BLaER1 treated with 17β-estradiol and CSF1 and Interleukin-3, amounts not matched to agents 10 nM and 100 nM (cell line): ENCODE data around the gene AK8.
"Not testable (repeated sequence)": the region's sequence is repeated elsewhere in the genome, so short reads cannot be mapped to it uniquely, and the experiment has no call there.

Experiments
- H3K27ac ChIP-seq, 11 experiments: shearing (Covaris generic); formaldehyde crosslinking; 2 replicates each; pipeline ENCODE4 v1.8.1; 2022
- H3K27me3 ChIP-seq, 11 experiments: shearing (Covaris generic); formaldehyde crosslinking; 2 replicates each; pipeline ENCODE4 v1.8.1; 2022
- H3K36me3 ChIP-seq, 11 experiments: shearing (Covaris generic); formaldehyde crosslinking; 2 replicates each; pipeline ENCODE4 v1.8.1; 2022
- H3K4me1 ChIP-seq, 10 experiments: shearing (Covaris generic); formaldehyde crosslinking; 2 replicates each; pipeline ENCODE4 v1.8.1; 2022
- H3K4me2 ChIP-seq, 11 experiments: shearing (Covaris generic); formaldehyde crosslinking; 2 replicates each; pipeline ENCODE4 v1.8.1; 2022
- H3K4me3 ChIP-seq, 10 experiments: shearing (Covaris generic); formaldehyde crosslinking; 2 replicates each; pipeline ENCODE4 v1.8.1; 2022
- H3K9ac ChIP-seq, 11 experiments: shearing (Covaris generic); formaldehyde crosslinking; 2 replicates each; pipeline ENCODE4 v1.8.1; 2022
- H3K9me3 ChIP-seq, 11 experiments: shearing (Covaris generic); formaldehyde crosslinking; replicated peaks in 1 of 11; 2 replicates each; pipeline ENCODE4 v1.8.1; 2022
- H4K20me1 ChIP-seq, 11 experiments: shearing (Covaris generic); formaldehyde crosslinking; 2 replicates each; pipeline ENCODE4 v1.8.1; 2022
- Cebpa-rat ChIP-seq, 11 experiments: shearing (Covaris generic); IDR thresholded peaks; 2 replicates each; pipeline ENCODE4 v1.8.1; 2022

The AK8 gene

DNA sequence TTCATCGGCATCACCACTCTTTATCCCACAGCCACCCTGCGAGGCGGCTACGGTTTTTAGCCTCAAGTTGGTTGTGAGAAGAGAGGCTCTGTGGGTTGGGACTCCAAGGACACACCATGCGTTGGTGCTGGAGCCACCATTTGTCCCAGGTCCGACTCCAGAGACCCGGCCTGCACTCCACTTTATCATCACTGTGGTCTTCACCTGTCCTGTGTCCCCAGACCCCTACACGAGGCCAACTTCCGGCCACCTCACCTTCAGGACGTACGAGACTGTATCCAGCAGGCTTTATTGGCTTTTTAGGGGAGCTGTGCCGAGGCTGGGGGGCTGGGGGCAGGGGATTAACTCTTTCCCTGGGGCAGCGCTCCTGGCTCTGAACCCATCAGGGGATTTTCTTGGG lies 152.8 kb downstream of the AK8 start:
- Histone ChIP-seq H4K20me1 (no peaks in the 10 kb centered on the region; a peak in 1 of 22 replicates), H3K27ac (no peak overlapping the region), H3K27me3 (no peaks in the 10 kb centered on the region), H3K4me3 (no peak overlapping the region), H3K9me3 (no peaks in the 10 kb centered on the region), H3K4me2 (no peak overlapping the region), H3K9ac (no peak overlapping the region), H3K36me3 (no peaks in the 10 kb centered on the region), H3K4me1 (peaks cover 0 to 21% (median 14%) of the 10 kb centered on the region in 10 experiments; a peak in 14 of 20 replicates)
- no peak for TF ChIP-seq Cebpa-rat (IDR thresholded peaks at IDR 0.05)

DNA sequence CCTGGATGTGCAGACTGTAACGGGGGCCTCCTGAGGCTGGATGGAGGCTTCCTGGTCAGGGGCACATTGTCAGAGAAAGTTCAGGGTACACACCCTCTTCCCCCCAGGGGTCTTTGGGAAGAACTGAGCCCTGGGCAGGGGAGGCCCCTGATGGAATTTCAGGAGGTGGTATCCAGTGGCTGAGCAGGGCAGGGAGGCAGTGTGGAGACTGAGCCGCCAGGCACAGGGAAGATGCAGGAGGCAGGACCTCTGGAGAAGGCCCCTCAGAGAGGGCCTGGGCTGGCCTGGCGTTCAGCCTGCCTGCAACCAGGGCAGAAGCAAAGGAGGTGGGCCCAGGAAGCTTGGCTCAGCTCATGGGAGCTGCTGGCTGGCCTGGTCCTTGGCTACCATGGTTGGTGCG lies 154.3 kb downstream of the AK8 start:
- Histone ChIP-seq H3K4me3 (no peak overlapping the region), H4K20me1 (no peaks in the 10 kb centered on the region; a peak in 1 of 22 replicates), H3K9me3 (no peaks in the 10 kb centered on the region), H3K27ac (no peak overlapping the region), H3K27me3 (no peaks in the 10 kb centered on the region), H3K9ac (no peak overlapping the region), H3K4me1 (peaks cover 0 to 8% (median 7%) of the 10 kb centered on the region in 10 experiments; a peak in 8 of 20 replicates), H3K4me2 (no peak overlapping the region), H3K36me3 (no peaks in the 10 kb centered on the region)
- no peak for TF ChIP-seq Cebpa-rat (IDR thresholded peaks at IDR 0.05)

DNA sequence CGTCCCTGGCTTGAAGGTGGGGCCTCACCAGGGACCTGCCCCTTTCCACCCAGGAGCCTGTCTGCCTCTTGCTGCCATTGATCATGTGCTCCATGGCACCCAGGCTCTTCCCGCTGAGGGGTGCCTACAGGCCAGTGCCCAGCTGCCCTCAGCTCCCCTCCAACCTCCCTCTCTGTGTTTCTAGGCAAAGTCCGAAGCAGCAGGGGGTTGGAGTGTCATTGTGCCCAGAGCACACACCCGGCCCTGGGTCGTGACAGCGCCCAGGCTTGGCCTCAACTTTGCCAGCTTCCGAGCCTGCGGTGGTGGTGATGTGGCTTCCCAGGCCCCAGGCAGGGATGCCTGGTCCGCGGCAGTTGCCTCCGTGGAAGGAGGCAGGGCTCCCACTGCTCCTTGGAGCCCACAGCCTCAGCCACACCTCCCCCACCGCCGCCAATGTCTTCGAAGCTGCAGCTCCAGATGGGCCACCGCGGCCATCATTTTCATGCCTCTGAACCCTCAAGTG lies 155.5 kb downstream of the AK8 start:
- no peak for TF ChIP-seq Cebpa-rat (IDR thresholded peaks at IDR 0.05)
- no peaks in the 10 kb centered on the region for H3K36me3 ChIP-seq
- peaks cover 0 to 3% (median 0%) of the 10 kb centered on the region in 10 experiments; a peak in 1 of 20 replicates for H3K4me1 ChIP-seq
- no peaks in the 10 kb centered on the region for H3K9me3 ChIP-seq
- no peak overlapping the region for H3K27ac ChIP-seq
- H3K4me3 ChIP-seq = no peak overlapping the region
- no peak overlapping the region for H3K9ac ChIP-seq
- no peaks in the 10 kb centered on the region; a peak in 1 of 22 replicates for H3K27me3 ChIP-seq
- H3K4me2 ChIP-seq = no peak overlapping the region
- no peaks in the 10 kb centered on the region for H4K20me1 ChIP-seq

DNA sequence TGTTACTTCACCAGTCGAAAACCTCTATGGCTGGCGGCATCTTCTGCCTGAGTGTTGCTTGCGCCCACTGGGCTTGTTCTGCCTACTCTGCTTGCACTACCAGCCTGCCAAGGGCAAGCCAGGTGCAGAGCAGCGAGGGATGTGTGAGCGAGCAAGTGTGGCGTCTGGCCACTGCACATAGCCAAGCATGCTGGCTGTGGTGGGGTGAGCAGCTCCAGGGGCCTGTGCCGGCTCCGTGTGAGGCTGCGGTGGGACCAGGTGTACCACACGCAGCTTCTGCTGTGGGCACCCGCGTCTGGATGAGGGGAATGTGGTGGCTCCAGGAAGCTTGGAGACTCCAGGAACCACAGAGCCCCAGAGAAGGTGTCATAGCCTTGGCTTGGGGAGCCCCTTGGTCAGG lies 156.4 kb downstream of the AK8 start:
- H3K4me2 ChIP-seq = no peak overlapping the region
- no peaks in the 10 kb centered on the region for H3K9me3 ChIP-seq
- no peak overlapping the region for H3K27ac ChIP-seq
- H4K20me1 ChIP-seq = no peaks in the 10 kb centered on the region
- peaks cover 0 to 3% (median 0%) of the 10 kb centered on the region in 10 experiments; a peak in 1 of 20 replicates for H3K4me1 ChIP-seq
- TF ChIP-seq Cebpa-rat (IDR thresholded peaks at IDR 0.05) = no peak
- no peak overlapping the region for H3K4me3 ChIP-seq
- H3K9ac ChIP-seq = no peak overlapping the region
- no peaks in the 10 kb centered on the region for H3K36me3 ChIP-seq
- H3K27me3 ChIP-seq = no peaks in the 10 kb centered on the region; a peak in 1 of 22 replicates

DNA sequence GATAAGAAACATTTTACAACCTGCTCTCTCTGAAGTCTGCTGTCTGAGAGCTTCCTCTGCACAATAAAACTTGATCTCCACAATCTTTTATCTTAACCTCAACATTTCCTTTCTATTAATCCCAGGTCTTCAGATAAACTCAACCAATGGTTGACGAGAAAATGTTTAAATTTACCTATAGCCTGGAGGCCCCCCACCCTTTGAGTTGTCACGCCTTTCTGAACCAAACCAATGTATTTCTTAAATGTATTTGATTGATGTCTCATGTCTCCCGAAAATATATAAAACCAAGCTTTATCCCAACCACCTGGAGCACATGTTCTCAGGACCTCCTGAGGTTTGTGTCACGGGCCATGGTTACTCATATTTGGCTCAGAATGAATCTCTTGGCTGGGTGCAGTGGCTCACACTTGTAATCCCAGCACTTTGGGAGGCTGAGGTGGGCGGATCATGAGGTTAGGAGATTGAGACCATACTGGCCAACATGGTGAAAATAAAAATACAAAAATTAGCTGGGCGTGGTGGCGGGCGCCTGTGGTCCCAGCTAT lies 159.6 kb downstream of the AK8 start:
- not testable (repeated sequence) for H3K4me2 ChIP-seq, H4K20me1 ChIP-seq, H3K4me1 ChIP-seq, H3K9me3 ChIP-seq, H3K27ac ChIP-seq, H3K27me3 ChIP-seq, H3K4me3 ChIP-seq, H3K36me3 ChIP-seq, H3K9ac ChIP-seq

DNA sequence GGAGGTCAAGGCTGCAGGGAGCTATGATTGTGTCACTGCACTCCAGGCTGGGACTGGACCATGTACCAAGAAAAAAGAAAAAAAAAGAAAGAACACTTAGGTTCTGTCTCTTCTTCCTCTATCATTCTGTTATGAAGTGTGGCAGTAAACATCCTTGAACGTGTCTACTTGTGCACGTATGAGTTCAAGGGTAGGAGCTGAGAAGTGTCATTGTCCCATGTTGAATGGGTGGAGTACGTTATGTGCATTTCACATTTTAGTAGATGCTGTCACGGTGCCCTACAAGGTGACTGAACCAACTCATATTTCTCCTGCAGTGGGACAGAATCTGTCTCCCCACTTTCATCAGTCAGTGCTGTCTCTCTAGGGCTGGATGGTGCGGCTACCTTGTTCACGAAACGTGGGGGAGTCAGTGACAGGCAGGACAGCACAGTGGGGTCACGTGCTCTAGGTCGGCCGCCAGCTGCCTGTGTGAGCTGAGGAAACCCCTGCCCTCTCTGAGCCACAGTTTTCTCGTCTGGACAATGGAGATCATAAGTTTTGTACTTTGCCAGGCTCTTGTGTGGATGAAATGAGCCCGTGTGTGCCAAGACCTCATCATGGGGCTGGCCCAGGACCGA lies 160.6 kb downstream of the AK8 start:
- no peak overlapping the region for H3K9ac ChIP-seq
- no peaks in the 10 kb centered on the region; a peak in 1 of 22 replicates for H3K27me3 ChIP-seq
- H3K4me3 ChIP-seq = no peak overlapping the region
- H3K9me3 ChIP-seq = no peaks in the 10 kb centered on the region
- no peak for TF ChIP-seq Cebpa-rat (IDR thresholded peaks at IDR 0.05)
- H3K4me1 ChIP-seq = peaks cover 0 to 3% (median 0%) of the 10 kb centered on the region in 10 experiments; a peak in 1 of 20 replicates
- H4K20me1 ChIP-seq = no peaks in the 10 kb centered on the region
- H3K36me3 ChIP-seq = no peaks in the 10 kb centered on the region
- no peak overlapping the region for H3K4me2 ChIP-seq
- no peak overlapping the region for H3K27ac ChIP-seq

DNA sequence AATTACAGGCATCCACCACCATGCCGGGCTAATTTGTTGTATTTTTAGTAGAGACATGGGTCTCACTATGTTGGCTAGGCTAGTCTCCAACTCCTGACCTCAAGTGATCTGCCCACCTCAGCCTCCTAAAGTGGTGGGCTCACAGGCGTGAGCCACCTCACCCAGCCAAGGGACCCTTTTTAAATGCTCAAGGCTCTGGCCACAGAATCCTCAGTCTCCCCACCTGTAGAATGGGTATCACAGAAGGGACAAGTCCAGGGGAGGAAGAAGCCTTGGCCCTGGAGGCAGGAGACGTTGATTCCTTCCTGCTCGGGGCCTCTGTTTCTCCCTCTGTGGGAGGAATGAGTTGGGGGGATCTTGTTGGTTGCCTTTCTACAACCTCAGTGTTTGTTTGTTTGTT lies 162.1 kb downstream of the AK8 start:
- no peaks in the 10 kb centered on the region for H4K20me1 ChIP-seq
- no peak overlapping the region for H3K9ac ChIP-seq
- peaks cover 0 to 3% (median 0%) of the 10 kb centered on the region in 10 experiments; a peak in 1 of 20 replicates for H3K4me1 ChIP-seq
- H3K27ac ChIP-seq = no peak overlapping the region
- no peaks in the 10 kb centered on the region; a peak in 1 of 22 replicates for H3K27me3 ChIP-seq
- H3K9me3 ChIP-seq = no peaks in the 10 kb centered on the region
- H3K4me3 ChIP-seq = no peak overlapping the region
- no peak overlapping the region for H3K4me2 ChIP-seq
- no peak for TF ChIP-seq Cebpa-rat (IDR thresholded peaks at IDR 0.05)
- no peaks in the 10 kb centered on the region for H3K36me3 ChIP-seq

DNA sequence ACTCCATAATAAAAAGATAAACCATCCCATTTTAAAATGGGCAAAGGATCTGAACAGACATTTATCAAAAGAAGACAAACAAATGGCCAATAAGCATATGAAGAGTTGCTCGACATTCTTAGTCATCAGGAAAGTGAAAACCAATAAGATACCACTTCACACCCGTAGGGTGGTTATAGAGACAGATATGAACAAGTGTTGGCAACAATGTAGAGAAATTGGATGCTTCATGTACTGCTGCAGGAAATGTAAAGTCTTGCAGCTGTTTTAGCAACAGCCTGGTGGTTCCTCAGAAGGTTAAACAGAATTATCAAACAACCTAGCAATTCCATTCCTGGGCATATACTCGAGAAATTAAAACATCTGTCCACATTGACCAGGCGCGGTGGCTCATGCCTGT lies 165.3 kb downstream of the AK8 start:
- no peak for TF ChIP-seq Cebpa-rat (IDR thresholded peaks at IDR 0.05)
- no peak overlapping the region for H3K4me3 ChIP-seq
- no peaks in the 10 kb centered on the region for H3K36me3 ChIP-seq
- H3K4me2 ChIP-seq = no peak overlapping the region
- no peak overlapping the region for H3K9ac ChIP-seq
- H3K27ac ChIP-seq = no peak overlapping the region
- no peaks in the 10 kb centered on the region; a peak in 1 of 22 replicates for H3K27me3 ChIP-seq
- no peaks in the 10 kb centered on the region; a peak in 1 of 22 replicates for H4K20me1 ChIP-seq
- no peaks in the 10 kb centered on the region for H3K9me3 ChIP-seq
- no peaks in the 10 kb centered on the region; a peak in 1 of 20 replicates for H3K4me1 ChIP-seq

DNA sequence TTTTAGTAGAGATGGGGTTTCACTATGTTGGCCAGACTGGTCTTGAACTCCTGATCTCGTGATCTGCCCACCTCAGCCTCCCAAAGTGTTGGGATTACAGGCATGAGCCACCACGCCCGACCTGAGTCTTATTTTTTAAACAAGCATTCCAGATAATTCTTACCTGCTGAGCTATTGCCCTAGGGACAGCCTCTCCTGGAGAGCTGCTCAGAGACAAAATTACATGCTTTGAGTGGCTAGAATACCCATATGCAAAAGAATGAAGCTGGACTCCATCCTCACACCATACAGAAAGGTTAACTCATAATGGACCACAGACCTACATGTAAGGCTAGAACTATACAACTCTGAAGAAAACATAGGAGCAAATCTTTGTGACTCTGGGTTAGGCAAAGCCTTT lies 166.2 kb downstream of the AK8 start:
- no peaks in the 10 kb centered on the region; a peak in 1 of 22 replicates for H4K20me1 ChIP-seq
- H3K27ac ChIP-seq = no peak overlapping the region
- no peaks in the 10 kb centered on the region for H3K36me3 ChIP-seq
- no peaks in the 10 kb centered on the region for H3K27me3 ChIP-seq
- H3K9me3 ChIP-seq = no peaks in the 10 kb centered on the region
- no peak overlapping the region for H3K4me3 ChIP-seq
- H3K4me2 ChIP-seq = no peak overlapping the region
- no peak for TF ChIP-seq Cebpa-rat (IDR thresholded peaks at IDR 0.05)
- H3K4me1 ChIP-seq = no peaks in the 10 kb centered on the region; a peak in 1 of 20 replicates
- H3K9ac ChIP-seq = no peak overlapping the region

DNA sequence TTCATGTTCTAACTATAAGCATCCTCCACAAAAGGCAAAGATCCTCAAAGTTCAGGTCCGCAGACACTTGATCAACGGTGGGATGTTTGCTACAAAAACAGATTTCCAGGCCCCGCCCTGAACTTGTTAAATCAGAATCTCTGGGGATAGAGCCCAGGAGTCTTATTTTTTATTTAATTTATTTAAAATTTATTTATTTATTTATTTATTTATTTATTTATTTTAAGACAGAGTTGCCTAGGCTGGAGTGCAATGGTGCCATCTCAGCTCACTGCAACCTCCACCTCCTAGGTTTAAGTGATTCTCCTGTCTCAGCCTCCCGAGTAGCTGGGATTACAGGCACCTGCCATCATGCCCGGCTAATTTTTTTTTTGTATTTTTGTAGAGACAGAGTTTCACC lies 166.9 kb downstream of the AK8 start:
- H3K4me1 ChIP-seq, H3K4me3 ChIP-seq, H3K4me2 ChIP-seq, H4K20me1 ChIP-seq, H3K9ac ChIP-seq, H3K36me3 ChIP-seq, H3K27me3 ChIP-seq, H3K9me3 ChIP-seq, H3K27ac ChIP-seq: not testable (repeated sequence)
